IMR-90 (cell line): ENCODE results near the gene NUPR1. TPM values are rescaled to one million over a fixed set of nuclear protein-coding genes. Genes with fewer than 3 reads are reported as not detected.

ENCODE experiments used
- MXI1 ChIP-seq: IDR thresholded peaks from 2 replicates; pipeline ENCODE4 v1.6.1; 2012; ENCODE audit warnings: low read depth, mild to moderate bottlenecking, low read length, moderate library complexity, borderline replicate concordance
- polyA plus RNA-seq, 3 experiments: library from polyadenylated mRNA; depleted of rRNA; stranded (reverse); fragments of >200 nt; gene quantifications; 2 replicates each; pipeline ENCODE4 v1.2.3, GENCODE V29; 2012; ENCODE audit warnings: low replicate concordance in 1 of 3
- total RNA-seq: library from RNA; depleted of rRNA; stranded (reverse); fragments of >200 nt; gene quantifications from 2 replicates; pipeline ENCODE4 v1.2.3, GENCODE V29; 2012
- TF ChIP-seq, protein P1 (sequence below): conservative IDR thresholded peaks from 2 replicates; pipeline ENCODE4 v1.5.1; 2012; ENCODE audit warnings: mild to moderate bottlenecking, low read depth, low read length, improper control_type of control experiment
- TF ChIP-seq, protein P2 (sequence below): fragments of 150-350 bp; IDR thresholded peaks from 2 replicates; pipeline ENCODE4 v1.6.1; 2017; ENCODE audit warnings: mild to moderate bottlenecking, antibody characterized with exemption, low read length, low read depth

The NUPR1 gene
- total and polyA plus RNA-seq, 2 of the 4 experiments (the other 2 are of a cell fraction), result 10.2 to 27.9 TPM

DNA sequence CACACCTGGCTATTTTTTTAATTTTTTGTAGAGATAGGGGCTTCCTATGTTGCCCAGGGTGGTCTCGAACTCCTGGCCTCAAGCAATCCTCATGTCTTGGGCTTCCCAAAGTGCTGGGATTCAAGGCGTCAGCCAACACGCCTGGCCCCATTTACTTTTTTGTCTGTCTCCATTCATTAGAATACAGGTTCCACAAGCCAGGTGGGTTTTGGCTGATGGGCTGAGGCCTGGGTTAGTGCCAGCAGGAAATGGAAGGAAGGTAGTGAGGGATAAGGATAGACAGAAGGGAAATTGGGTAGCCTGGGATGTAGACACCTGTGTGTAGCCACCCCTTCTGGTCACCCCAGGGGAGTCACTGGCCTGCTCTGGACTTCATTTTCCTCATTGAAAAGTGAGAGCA, 27.7 kb downstream of the NUPR1 start (continued):
- TF ChIP-seq, protein P1, sequence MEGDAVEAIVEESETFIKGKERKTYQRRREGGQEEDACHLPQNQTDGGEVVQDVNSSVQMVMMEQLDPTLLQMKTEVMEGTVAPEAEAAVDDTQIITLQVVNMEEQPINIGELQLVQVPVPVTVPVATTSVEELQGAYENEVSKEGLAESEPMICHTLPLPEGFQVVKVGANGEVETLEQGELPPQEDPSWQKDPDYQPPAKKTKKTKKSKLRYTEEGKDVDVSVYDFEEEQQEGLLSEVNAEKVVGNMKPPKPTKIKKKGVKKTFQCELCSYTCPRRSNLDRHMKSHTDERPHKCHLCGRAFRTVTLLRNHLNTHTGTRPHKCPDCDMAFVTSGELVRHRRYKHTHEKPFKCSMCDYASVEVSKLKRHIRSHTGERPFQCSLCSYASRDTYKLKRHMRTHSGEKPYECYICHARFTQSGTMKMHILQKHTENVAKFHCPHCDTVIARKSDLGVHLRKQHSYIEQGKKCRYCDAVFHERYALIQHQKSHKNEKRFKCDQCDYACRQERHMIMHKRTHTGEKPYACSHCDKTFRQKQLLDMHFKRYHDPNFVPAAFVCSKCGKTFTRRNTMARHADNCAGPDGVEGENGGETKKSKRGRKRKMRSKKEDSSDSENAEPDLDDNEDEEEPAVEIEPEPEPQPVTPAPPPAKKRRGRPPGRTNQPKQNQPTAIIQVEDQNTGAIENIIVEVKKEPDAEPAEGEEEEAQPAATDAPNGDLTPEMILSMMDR, result no peak
- TF ChIP-seq, protein P2, sequence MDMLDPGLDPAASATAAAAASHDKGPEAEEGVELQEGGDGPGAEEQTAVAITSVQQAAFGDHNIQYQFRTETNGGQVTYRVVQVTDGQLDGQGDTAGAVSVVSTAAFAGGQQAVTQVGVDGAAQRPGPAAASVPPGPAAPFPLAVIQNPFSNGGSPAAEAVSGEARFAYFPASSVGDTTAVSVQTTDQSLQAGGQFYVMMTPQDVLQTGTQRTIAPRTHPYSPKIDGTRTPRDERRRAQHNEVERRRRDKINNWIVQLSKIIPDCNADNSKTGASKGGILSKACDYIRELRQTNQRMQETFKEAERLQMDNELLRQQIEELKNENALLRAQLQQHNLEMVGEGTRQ, result no peak
- TF ChIP-seq MXI1, result no peak
